GM21381 (cell line): ENCODE results near the gene SHH.

Source experiments
- ATAC-seq: cut with Tn5 transposase; IDR thresholded peaks from one replicate; pipeline ENCODE4 v1.9.1; 2021; ENCODE audit warnings: mild to moderate bottlenecking, moderate library complexity; ENCODE audit not compliant: unreplicated experiment

The SHH gene

DNA sequence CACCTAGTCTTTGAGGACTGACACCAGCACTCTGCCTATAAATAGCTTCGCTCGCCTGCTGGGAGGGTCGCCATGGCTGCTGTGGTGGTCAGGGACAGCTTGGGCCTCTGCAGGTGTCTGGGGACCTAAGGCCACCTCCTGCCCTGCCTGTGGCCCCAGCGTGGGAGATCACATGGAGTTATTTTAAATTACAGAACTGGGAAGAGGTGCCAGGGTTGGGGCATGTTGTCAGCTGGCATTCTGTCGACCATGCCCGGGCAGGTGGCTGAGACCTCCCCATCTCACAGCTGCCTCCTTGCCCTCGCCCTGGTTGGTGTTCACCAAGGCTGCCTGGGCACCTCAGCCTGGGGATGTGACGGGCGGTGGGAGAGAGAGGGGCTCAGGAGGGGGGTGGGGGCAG lies 18.1 kb downstream of the SHH start:
- ATAC-seq, result no peak

DNA sequence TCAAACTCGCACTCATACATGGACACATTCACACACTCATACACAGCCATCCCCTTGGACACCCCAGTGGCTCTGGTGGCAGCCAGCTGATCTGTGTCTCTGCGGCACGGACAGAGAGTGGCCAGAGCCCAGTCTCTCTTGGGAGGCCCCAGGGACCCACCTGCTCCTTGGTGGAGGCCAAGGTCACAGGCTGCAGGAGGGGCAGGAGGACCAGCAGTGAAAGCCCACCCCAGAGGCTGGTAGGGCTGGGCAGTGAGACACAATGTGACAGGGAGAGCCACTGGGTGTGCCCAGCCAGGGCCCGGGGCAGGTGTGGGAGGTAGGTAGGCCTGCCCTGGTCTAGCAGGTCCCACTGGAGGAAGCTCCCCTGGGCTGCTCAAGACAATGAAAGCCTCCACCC lies 18.5 kb downstream of the SHH start:
- no peak for ATAC-seq

DNA sequence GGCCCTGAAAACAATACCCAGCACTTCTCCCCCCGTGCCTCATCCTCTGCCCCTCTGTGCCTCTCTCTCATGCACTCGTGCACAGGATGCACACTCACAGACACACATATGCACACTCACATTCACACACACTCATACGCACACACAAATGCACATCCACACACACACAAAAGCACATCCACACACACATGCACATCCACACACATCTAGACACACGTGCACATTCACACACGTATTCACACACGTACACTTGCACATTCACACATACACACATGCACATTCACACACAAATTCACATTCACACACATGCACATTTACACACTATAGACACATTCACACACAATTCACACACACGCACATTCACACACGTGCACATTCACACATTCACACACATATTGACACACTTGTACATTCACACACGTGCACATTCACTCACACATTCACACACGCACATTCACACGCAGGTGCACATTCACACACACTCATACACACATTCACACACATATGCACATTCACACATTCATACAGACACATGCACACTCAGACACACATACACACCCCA lies 19.2 kb downstream of the SHH start:
- no peak for ATAC-seq

DNA sequence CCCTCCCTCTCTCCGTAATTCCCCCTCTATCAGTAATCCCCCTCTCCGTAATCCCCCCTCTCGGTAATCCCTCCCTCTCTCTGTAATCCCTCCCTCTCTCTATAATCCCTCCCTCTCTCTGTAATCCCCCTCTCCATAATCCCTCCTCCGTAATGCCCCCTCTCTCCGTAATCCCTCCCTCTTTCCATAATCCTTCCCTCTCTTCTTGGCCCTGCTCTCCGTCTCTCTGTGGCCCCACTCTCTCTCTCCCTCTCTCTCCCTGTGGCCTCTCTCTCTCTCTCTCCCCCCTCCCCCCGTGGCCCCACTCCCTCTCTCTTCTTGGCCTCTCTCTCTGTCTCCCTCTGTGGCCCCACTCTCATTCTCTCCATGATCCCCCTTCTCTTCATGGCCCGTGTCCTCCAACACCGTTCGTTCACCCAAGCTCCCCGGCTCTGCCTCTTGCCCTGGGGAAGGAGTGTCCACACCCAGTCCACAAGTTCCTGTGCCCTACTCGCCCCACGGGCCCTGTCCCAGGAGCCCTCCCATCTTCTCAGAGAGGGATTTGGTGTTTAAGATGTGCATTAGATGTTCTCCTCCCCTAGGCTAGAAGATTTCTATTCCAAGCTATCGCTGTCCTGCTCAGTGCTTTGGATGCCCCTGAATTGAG lies 19.8 kb downstream of the SHH start:
- no peak for ATAC-seq

DNA sequence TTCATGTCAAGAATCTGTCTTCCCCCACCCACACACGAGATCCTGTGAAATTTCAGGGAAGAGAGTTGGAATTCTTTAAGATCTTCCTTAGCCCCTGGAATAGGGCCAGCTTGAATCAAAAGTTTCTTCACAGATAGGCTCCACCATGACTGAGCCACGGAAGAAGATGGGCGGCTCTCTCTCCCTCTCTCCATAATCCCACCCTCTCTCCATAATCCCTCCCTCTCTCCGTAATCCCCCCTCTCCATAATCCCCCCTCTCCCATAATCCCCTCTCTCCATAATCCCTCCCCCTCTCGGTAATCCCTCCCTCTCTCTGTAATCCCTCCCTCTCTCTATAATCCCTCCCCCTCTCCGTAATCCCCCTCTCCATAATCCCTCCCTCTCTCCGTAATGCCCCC lies 20.4 kb downstream of the SHH start:
- ATAC-seq, result no peak

DNA sequence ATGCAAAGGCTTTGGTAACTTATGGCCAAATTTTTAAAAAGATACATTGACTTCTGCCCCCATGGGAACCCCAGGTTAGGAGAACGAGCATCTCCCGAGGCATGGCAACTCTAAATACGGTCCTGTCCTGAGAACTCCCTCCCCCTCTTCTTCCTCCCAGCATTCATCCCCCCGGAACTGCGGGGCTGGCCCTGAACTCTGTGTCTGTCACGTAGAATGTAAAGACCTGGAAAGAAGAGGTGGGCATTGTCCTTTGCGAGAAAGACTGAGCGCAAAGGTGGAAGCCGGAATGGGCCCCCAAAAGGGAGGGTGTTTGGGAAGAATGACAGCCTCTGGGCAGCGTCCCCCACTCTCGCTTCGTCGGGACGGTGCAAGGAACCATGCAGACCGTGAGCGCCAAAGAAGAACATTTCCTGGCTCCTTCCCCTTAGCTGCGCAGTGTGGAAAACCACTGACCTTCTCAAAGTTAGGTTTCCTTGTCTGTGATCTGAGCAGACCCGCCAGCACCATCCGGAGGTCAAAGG lies 21.0 kb downstream of the SHH start:
- no peak for ATAC-seq

DNA sequence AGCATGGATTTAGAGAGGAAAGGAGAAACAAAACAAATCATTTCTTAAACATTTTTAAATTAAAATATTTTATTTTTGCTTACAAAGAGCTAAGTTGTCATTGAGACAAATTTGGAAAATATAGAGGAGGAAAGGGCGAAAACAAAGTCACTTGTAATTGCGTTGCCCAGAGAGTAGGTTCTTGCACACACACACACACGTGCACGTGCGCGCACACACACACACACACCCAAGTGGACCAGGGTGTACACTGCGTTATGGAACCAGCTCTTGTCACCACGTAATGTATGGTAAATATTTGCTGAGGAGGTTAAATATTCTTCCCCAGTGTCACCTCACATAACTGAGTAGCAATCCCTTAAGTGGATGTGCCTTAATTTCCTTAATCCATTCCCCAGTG lies 21.6 kb downstream of the SHH start:
- no peak for ATAC-seq

DNA sequence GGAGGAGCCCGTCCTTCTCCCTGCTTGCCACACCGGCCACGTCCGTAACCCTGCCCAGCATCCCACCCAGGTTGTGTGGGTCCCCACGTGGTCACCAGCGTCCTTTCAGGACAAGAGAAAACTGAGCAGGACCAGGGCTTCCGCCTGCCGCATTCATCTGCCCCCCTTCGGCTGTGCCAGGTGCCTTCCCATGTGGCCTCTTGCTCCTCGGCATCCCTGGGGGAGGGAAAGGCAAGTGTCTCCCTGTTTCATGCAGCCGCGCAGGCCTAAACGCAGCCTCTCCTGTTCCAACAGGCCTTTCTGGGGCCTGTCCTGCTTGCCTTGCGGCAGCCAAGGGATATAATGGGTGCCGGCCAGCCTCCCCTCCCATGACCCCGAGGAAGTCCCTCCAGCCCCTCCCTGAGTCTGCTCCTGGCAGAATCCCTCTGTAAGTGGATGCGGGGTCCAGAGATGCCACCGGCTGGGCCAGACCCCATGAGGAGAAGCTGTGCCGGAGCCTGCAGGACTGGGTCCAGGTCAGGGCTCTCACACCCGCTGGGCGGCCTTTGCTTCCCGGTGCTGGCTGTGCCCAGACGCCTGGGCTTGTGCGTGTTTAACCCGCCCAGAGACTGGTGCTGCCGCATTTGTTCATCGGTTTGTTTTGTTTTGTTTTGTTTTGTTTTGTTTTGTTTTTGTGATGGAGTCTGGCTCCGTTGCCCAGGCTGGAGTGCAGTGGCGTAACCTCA lies 23.1 kb downstream of the SHH start:
- no peak for ATAC-seq

DNA sequence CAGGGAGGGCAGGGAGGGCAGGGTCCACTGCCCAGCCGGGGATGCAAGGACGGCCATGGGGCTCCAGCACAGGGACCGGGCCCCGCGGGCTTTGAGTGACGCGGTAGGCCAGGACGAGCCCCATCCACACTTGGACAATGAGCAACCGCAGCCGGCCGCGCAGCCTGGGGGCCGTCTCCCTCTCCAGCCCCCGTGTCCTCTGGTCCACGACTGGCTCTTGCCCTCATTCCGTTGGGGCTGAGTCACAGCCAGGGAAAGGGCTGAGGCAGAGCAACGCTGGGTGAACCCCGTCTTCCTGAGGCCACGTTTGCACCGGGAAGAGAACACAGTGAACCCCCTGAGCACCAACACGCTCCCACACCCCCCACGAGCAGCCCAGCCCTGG lies 23.7 kb downstream of the SHH start:
- ATAC-seq, result no peak

DNA sequence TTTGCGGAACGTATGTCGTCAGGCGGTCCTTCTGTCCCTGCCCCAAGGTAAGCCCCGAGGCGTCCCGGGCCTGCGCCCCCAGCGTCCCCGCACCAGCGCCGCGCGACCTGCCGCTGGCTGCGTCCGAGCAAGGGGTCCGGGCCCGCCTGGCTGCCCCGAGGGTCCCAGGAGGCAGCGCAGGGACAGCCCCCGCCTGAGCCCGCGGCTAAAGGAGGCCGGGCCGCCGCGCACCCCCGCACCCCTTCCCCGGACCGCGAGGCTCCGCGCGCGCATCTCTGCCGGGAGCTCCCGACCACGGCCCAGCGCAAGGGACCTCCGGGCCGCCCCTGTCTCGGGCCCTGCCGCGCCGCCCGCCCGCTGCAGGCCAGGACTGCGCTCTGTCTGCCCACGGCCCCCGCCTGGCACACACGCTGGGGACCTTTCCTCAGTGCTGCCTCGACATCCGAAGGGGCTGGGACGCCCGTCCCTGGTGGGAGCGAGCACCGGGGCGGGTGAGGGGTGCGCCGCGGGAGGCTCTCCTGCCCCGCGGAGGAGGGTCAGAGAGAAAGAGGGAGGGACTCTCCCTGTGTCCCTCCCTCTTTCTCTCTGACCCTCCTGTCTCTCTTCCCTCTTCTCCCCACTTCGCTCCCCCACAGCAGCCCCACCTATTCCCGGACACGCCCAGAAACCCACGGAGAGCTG lies 25.0 kb downstream of the SHH start:
- ATAC-seq, result no peak

DNA sequence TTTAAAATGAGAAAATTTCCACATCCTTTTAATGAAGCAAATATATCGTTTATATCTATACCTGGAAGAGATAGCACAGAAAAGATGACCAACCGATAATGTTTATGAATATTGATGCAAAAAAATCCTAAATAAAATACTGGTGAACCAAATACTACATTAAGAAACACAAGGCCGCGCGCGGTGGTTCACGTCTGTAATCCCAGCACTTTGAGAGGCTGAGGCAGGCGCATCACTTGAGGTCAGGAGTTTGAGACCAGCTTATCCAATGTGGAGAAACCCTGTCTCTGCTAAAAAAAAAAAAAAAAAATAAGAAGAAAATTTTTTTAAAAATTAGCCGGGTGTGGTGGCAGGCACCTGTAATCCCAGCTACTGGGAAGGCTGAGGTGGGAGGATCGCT lies 25.8 kb downstream of the SHH start:
- no peak for ATAC-seq

DNA sequence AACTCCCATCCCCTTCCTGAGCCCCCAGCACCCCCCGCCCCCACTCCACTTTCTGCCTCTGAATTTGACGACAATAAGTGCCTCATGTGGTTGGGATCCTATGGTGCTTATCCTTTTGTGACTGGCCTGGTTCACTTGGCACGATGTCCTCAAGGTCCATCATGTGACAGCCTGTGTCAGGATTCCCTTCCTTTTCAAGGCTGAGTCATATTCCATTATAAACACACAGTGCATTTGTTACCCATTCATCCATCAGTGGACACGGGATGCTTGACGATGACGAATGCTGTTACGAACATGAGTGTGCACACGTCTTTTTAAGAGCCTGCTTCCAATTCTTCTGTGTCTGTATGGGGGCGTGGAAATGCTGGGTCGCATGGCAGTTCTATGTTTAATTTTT lies 26.7 kb downstream of the SHH start:
- no peak for ATAC-seq

DNA sequence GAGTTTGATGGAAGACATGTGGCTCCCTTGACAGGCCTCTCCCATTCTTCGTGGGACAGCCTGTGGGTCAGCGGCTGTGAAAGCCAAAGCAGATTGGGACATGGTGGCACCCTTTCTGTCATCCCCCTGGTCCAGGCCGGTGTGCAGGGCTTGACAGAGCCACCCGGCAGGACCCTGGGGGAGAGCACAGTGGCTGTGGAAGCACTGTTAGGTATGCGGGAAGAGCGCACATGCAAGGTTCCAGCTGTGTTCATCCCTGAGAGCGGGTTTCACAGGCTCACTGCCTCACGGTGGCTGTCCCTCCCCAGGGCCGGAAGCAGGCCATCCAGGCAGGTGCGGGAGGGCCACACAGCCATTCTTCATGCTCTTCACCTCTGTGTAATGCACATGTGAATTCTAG lies 29.8 kb downstream of the SHH start:
- no peak for ATAC-seq

DNA sequence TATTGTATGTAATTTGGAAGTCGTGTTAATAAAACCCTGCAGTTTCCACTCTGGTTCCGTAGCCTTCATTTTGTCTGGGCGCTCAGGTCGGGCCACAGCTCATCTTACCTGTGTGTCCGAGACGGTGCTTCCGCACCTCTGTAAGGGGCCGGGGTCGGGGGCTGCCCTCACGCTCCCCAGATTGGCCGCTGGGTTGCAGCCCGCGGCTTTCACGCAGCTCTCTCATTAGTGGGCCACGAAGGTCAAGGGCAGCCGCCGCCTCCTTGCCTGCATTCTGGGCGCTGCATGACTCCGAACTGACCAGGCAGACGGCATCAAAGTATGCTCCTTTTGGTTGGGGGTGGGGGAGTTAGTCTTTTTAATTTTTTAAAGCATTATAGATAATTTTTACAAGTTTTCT lies 30.8 kb downstream of the SHH start:
- no peak for ATAC-seq

DNA sequence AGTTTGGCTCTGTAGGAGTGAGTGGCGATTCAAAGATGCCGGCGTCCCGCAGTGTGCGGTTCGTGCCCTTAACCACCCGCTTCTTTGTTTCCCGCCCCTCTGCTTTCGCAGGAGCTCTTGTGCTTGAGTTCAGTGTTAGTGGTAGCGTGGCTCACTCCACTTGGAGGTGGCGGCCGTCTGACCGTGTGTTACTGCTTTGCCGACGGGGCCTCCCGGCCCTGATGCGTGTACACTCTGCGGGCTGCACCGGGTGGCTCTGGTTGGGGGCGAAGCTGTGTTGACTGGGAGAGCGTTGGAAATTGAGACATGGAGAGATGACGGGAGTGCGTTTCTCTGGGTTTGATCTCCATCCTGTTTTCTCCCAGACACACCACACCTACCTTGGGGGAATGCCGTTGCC lies 31.4 kb downstream of the SHH start:
- no peak for ATAC-seq

DNA sequence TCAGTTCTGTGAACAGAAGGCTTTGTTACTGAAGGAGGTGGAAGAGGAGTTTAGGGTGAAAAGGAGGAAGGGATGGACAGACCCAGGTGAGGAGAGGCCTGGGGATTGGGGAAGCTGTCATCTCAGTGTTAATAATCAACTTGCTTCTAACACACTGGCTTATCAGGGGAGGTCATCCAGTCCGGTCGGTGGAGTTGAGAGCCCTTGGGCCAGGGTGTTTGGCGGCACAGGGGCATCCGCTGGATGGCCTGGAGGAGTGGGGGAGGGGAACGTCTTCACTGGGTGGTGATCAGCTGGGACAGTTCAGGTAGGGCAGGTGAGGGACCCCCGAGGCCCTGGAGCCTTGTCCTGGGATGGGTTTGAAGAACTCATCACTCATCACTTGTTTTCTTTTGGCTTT lies 33.9 kb downstream of the SHH start:
- no peak for ATAC-seq

DNA sequence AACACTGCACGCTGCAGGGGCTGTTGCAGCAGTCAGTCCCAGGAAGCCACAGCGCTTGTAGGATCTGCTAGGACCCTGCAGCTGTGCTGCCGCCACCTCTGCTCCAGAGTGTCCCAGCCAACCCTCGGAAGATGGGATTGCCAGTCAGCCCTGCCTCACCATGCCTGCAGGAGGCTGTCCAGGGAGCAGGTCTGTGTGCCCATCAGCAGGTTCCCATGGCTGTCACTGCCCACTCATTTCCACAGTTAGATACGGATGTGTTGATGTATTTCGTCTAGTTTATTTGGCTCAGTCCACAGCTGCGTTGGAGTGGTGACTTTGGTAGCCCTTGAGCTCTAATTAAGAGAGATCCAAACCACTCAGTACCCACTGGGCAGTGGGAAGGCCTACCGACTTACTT lies 35.7 kb downstream of the SHH start:
- ATAC-seq, result no peak

DNA sequence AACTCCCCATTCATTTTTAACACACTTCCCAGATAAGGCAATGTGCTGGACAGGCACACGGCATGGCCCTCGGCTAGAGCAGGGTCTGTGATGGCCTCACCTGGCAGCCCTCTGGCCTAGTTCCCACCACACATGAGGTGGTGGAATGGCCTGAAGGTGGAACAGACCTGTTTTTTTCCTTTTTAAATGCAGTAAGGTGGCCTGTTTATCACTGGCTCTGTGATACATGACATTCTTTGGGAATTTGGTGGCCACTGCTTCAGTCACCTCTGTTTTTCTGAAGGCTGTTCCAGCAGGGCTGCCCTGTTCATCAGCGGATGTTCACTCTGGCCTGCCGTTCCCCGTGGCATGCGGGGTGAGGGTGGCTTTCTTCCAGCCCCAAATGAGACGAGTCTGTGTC lies 36.6 kb downstream of the SHH start:
- ATAC-seq, result no peak

DNA sequence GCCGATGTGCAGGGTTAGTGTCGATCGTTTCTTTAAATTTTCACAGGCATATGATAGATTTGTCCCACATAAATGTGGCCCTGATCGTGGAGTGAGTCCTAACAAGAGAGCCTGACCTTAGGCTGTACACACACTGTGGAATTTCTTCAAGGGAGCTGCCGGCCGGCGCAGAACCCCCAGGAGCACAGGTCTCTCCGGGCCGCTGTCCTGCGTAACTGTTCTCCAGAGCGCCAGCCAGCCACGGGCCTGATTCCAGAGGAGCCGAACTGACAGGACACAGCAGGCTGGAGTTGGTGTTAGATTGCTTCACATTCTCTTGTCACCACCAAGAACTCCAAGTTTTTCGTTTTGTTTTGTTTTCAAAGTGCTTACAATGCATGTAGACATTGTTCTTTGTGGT lies 37.3 kb downstream of the SHH start:
- no peak for ATAC-seq

DNA sequence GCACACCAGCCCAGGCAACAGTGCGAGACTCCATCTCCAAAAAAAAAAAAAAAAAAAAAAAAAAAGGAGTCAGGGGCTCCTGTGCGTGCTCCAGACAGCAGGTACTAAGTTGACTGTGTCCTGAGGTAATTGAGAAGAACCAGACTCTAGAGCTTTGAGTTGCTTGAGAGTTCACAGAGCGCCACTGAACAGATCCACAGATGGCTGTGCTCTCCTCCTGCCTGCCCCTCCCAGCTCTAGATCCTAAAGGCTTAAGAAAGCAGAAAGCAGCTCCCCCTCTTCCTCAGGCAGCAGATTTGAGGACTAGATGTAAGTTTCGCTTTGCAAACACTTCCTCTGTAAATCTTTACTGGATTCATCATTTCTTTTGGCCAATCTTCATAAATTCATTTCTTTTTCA lies 38.7 kb downstream of the SHH start:
- ATAC-seq, result no peak

DNA sequence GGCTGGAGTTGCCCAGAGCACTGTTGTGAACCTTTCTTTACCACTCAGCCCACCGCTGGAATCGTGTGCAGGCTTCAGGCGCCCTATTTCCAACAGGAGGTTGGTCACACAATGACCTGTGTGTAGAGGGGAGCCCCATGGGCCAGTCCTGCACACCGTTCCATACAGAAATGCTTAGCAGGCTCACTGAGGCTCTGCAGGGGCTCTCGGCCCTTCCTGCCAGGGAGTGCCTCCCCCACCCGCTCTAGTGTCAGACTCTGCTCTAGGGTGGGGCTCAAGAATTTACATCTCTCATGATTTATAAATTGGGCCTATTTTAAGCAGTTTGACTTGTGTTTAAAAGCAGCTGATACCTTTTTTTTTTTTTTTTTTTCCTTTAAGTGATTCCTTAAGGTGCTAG lies 42.0 kb downstream of the SHH start:
- ATAC-seq, result no peak

DNA sequence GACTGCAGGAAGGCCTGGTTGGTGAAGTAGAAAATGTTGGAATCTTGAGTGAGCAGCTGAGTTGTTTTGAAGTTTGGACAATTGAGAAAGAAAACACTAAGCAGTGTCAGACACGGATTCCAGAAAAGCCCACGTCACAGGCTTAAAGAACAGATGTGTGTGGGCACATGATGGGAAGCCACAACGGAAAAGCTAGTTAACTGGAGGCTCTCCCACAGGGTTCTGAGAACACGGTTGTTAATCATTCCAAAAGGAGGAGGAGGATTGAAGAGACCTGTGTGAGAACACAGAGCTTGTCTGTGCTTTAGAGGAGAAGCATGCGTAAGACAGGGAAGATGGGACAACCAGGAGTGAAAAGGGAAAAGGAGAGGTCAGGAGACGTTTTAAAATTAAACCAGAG lies 42.6 kb downstream of the SHH start:
- no peak for ATAC-seq
